NCI-H510A treated with DMSO at 0.1 percent for 48 hours (cell line): ENCODE data around the gene WWOX.
A peak's percentile ranks its signal among the peaks of the same experiment; 100 is the strongest.

Experiments
- DNase-seq: peaks from one replicate; lab custom pipeline; 2025; lab: John Stamatoyannopoulos, UW

The WWOX gene

GRCh38 chr16:78469787-78470186 is 370.3 kb downstream of the WWOX start:
- no peak for DNase-seq

DNA sequence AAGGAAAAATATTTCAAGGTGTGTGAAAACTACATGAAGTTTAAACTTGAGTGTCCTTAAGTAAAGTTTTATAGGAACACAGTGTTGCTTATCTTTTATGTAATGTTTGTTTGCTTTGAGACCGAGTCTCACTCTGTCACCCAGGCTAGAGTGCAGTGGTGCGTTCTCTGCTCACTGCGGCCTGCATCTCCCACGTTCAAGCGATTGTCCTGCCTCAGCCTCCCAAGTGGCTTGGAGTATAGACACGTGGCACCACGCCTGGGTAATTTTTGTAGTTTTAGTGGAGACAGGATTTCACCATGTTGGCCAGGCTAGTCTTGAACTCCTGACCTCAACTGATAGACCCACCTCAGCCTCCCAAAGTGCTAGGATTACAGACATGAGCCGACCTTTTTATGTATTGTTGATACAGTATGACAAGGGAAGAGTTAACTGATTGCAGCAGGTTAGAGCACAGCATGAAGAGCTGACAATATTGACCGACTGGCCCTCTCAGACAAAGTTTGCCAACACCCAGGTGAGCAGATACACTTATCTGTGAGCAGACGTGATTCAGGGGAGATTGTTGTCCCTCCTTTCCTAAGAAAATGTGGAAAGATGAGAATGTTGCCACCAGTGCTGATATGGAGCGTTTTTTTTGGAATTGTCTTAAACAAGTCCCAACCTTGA is 373.7 kb downstream of the WWOX start:
- peak; percentile 16 for DNase-seq

- DNase-seq: no peak
These were observed 375.3 kb downstream of the WWOX start for GRCh38 chr16:78474762-78475161.

DNA sequence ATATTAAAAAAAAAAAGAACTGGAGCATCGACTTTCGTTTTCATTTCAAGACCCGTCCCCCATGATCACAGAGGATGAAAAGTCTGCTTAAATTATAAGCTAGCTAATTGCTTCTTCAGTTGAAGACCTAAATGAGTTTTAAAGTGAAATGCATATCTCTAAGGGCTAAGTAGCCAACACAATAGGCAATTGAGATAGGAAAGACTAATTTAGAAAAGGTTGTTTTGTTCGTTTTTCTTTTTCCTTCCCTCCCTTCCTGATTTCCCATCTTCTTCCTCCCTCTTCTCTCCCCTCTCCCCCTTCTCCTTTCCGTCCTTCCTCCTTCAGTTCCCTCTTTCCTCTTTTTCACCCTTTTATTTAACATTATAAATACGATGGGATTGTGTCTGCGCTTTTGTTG is 377.2 kb downstream of the WWOX start:
- DNase-seq: no peak

DNA sequence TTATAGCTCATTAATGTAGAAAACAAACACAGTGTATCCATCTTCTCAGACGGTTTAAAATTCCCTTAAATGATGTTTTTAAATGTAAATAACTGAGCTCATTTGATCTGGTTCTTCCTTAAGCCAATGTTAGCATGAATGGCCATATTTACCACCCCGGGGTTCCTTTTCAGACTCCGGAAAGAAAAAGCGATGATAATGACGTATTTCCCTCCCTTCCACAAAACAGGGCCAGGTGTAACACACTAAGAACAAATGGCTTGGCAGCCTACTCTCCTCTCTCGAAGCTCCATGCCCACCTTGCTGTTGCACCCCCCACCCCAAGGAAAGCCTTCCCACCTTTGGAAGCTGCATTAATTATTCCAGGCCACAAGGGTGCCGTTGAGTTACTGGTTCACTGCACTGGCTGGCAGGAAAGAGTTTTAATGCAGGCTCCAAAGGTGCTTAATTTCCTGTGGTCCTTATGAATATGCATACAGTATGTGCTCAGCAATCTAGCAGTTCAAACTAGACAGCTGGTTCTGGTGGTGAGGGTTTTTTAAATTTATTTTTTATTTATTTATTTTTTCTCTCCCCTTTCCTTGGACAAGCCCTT is 378.9 kb downstream of the WWOX start:
- DNase-seq: peak; percentile 33

DNA sequence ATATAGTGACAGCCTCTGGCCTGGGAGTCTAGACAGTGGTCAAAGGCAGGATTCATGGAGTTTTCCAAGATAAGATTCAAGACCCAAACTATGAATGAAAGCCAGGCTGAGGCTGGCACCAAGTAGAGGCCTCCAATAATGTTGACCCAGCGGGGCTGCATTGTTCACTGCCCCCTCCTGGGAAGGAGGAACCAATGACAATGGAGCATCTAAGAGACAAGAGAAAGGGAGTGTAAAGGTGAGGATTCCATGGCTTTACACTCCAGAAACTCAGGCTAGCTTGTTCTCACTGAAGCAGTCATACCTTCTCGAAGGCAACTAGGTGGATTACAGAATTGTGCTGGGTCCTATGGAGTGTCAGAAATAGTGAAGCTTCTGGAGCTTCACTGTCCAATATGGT is 380.3 kb downstream of the WWOX start:
- DNase-seq: no peak

DNA sequence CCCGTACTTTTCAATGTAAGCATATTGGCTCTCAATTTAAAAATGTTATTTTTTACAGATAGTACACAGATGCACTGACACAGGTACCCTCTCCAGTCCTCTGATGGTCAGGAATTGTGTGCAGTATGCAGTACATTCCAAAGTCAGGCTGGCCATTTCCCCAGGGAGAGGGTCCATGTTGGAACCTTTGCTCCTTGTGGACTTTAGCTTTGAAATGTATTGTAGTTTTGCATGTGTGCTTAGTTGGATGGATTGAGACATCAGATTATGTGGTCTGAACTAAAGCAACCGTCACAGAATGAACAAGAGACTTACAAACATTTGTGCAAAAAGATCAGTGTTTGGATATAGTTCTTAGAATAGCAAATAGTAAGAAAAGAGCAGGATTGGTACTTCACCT is 381.1 kb downstream of the WWOX start:
- DNase-seq: no peak

GRCh38 chr16:78483124-78483992 is 383.9 kb downstream of the WWOX start:
- no peak for DNase-seq

DNA sequence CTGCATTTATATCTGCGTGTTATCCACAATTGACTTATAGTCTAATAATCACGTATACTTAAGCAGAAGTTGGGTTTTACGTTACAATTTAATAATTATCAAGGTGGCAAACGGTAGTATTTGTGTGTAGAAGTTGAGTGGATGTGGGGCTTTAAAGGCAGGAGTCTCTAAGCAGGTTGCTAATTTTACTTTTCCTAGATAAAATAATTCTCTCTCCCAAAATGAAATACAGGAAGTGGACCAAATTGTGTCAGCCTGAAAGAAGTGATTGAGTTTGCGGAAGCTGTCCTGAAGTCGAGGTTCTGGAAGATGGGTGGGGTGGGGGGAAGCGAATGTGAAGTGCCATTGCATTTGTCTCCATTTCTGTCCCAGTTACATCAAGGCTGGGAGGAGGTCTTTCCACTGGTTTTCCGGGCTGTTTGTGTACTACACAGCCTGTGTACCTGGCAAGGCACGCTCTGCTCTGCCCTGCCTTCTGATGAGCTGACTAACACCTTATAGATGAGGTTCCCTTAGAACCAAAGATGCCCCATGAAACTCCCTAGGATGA is 385.1 kb downstream of the WWOX start:
- DNase-seq: no peak

DNA sequence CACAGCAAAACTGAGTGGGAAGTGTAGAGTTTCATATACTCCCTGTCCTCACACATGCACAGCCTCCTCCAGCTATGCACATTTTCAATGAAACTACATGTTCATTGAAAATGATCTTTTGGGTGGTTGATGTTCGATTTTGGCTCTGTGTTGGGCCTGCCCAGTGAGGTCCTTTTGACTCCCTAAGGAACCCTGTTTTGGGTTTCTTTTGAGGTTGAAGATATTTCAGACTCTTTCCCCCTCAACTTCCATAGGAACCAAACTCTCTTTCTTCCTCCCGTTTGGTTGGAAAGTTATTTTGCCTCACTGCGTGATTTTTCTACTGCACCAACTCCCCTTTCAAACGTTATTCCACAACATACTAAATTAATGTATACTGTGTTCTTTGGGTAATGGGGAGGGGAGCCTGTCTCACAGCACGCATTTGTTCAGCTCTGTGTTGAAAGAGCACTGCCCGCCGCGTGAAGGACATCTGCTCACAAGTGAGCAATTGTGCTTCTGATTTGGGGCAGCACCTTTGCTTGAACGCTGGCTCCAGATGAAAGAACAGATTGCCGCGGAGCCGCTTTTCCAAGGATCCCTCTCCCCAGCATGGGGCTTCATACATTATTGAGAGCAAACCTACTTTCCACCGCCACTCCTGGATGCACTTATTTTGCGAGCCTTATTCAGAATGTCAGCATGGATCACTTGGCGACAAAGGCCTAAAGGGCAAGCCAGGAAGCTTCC is 385.9 kb downstream of the WWOX start:
- DNase-seq: peak; percentile 35

- DNase-seq: no peak
These were observed 386.4 kb downstream of the WWOX start for GRCh38 chr16:78485917-78486257.

- no peak for DNase-seq
These were observed 388.0 kb downstream of the WWOX start for GRCh38 chr16:78487471-78487870.

- DNase-seq: no peak
These were observed 389.6 kb downstream of the WWOX start for GRCh38 chr16:78489072-78489471.

DNA sequence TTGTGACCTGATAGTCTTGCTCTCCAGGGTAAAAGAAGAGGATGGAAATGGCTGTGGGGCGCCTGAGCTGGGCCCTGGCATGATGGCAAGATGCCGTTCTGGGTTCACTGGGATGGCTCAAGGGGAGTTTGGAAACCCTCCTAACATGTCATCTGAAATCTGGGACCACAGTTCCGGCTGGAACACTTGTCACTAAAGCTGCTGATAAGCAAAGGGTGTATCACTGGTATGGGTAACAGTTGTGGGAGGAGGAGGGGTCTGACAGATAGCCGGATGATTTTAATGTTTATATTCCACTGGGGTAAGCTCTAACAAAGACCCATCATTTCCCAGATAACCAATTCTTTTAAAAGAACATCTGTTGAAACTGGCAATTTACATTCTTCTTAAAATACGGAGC is 390.2 kb downstream of the WWOX start:
- no peak for DNase-seq

DNA sequence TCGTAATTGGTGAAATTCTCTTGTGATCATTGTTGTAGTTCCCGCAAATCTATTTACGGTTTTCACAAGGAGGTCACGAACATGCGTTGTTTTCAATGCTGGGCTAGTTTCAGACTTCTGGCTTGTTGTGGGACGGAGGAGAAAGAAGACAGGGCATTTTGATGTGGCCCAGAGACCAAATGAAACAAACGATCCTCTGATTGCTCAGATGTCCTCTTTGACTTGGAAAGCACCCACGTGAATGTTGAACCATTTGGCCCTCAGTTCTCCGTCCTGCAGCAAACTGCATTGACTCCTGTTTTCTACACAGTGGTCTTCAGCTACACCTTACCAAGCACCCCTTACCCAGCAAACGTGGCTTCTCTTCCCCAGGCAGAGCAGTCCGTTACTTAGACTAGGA is 391.0 kb downstream of the WWOX start:
- no peak for DNase-seq

- no peak for DNase-seq
These were observed 391.4 kb downstream of the WWOX start for GRCh38 chr16:78490847-78491246.

DNA sequence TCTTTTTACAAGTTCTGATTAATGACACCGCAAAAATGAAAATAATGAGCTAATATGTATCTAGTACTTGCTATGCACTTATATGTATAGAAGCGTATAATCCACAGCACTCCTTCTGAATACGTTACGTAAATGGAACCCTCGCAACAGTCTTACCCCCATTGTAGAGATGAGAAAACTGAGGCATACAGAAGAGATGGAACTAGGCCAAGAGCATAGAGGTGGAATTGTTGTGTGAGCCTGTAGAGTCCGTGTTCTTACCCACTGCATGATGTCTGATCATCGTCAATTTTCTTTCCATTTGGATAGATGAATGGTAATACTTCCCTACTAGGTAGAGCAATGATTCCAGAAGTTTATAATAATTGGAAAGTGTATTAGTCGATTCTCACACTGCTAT is 394.1 kb downstream of the WWOX start:
- DNase-seq: no peak

DNA sequence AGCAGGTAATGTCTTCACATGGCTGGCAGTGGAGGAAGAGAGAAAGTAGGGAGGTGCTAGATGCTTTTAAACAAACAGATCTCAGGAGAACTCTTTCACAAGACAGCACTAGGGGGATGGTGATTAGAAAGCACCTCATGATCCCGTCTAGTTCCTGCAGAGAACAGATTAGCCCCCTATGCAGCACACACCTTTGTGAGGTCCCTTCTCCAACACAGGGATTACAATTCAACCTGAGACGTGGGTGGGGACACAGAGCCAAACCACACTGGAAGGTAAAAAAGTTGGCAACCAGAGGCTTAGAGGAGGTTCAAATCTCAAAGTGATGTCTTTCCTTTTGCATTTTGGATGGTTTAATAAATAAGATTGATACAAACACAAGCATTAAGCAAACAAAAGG is 394.7 kb downstream of the WWOX start:
- DNase-seq: no peak

DNA sequence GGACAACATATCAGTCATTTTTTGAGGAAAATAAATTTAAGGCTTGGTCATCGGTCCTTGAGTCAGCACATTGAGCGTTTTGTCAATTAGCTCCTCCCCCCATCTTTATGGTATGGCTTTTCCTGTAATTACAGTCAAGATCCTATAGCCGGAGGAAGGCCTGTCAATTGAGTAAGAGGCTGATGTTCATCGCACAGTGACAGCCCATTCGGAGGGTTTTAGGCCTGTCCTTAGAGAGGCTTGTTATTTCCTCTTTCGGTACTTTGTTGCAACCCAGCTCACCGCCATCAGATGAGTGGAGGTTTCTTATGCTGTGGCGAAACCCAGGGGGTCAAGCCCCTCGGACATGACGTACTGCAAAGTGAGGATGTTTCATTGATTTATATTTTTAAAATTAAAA is 395.2 kb downstream of the WWOX start:
- DNase-seq: no peak

GRCh38 chr16:78496189-78496588 is 396.7 kb downstream of the WWOX start:
- no peak for DNase-seq

DNA sequence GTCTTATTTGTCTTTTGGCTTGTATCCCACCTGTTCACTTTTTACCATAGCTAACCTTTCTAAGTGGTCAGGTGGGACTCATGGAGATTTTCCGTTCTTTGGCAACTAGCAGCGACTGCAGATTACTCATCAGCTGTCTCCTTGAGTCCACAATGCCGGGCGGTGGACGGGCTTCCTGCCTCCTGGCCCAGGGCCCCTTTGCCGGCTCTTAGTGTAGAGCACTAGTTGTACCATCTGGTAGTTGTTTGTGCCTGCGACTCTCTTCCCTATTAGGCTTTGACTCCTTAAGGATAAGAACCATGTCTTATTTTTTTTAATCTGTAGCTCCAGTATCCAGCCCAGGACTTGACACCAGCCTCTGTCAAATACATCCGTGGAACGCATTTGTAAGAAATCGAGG is 399.9 kb downstream of the WWOX start:
- DNase-seq: no peak

- no peak for DNase-seq
These were observed 401.3 kb downstream of the WWOX start for GRCh38 chr16:78500659-78501270.
